GM19463 (cell line): ENCODE results near the gene OSCP1.

Experiments
- ATAC-seq: cut with Tn5 transposase; IDR thresholded peaks from one replicate; pipeline ENCODE4 v1.9.1; 2021; ENCODE audit warnings: mild to moderate bottlenecking, moderate library complexity; ENCODE audit not compliant: unreplicated experiment

Gene OSCP1

GRCh38 chr1:36385410-36386264 is 64.6 kb downstream of the OSCP1 start, which contains the start of gene STK40:
STK40 (minus strand) TSS chr1:36385924; CDS start chr1:36361332, 24,592 bp downstream.
- peak; percentile 79 for ATAC-seq

GRCh38 chr1:36384542-36385409 is 65.5 kb downstream of the OSCP1 start:
- no peak for ATAC-seq

- ATAC-seq, result no peak
Observed at GRCh38 chr1:36383240-36383639, 67.0 kb downstream of the OSCP1 start.

GRCh38 chr1:36382669-36383068 is 67.6 kb downstream of the OSCP1 start:
- no peak for ATAC-seq

GRCh38 chr1:36382231-36382630 is 68.0 kb downstream of the OSCP1 start:
- no peak for ATAC-seq

- ATAC-seq, result no peak
Observed at GRCh38 chr1:36381405-36381804, 68.8 kb downstream of the OSCP1 start.

- ATAC-seq, result no peak
Observed at GRCh38 chr1:36380782-36381181, 69.5 kb downstream of the OSCP1 start.

GRCh38 chr1:36380143-36380619 is 70.1 kb downstream of the OSCP1 start:
- no peak for ATAC-seq

GRCh38 chr1:36377791-36378492 is 72.3 kb downstream of the OSCP1 start:
- ATAC-seq, result no peak

GRCh38 chr1:36372617-36373016 is 77.6 kb downstream of the OSCP1 start:
- no peak for ATAC-seq

GRCh38 chr1:36369061-36369861 is 81.0 kb downstream of the OSCP1 start:
- no peak for ATAC-seq
